HG03108 (cell line): ENCODE measurements around the gene ARHGAP30.

Source experiments
- ATAC-seq: cut with Tn5 transposase; IDR thresholded peaks from one replicate; pipeline ENCODE4 v1.9.1; 2021; ENCODE audit warnings: moderate library complexity; ENCODE audit not compliant: unreplicated experiment

Gene ARHGAP30

DNA sequence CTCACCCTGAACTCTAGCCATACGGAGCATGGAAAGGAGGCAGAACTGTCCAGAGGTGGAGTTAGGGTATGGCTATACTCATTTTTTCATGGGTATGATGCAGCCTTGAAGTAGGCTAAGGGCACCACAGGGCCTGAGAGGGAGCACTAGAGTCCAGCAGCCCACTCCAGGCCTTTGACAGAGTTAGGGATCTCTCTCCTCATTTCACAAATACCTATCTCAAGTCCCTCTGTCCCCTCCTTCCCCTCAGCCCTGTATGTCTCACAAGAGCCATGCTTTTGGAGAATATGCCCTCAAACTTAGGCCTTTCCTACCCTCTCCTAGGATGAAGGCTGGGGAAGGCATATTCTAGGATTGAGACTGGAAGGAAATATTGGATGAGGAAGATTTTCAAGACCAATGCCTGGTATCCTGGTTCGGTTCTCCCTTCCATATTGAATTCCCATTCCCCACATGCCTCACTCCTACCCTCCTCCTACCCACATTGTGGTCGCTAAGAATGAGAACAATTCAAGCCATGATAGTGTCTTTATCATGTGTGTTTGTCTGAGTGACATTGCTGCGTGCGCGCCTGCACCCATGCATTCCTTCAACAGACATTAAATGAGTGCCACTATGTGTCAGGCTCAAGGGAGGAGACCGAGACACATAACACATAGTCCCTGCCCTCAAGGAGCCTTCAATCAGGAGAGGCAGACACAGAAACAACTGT lies 22.3 kb upstream of the ARHGAP30 start:
- ATAC-seq = no peak

GRCh38 chr1:161091093-161091492 lies 21.4 kb upstream of the ARHGAP30 start:
- ATAC-seq = no peak

- ATAC-seq = no peak
Observed at GRCh38 chr1:161090617-161091016, 20.9 kb upstream of the ARHGAP30 start.

DNA sequence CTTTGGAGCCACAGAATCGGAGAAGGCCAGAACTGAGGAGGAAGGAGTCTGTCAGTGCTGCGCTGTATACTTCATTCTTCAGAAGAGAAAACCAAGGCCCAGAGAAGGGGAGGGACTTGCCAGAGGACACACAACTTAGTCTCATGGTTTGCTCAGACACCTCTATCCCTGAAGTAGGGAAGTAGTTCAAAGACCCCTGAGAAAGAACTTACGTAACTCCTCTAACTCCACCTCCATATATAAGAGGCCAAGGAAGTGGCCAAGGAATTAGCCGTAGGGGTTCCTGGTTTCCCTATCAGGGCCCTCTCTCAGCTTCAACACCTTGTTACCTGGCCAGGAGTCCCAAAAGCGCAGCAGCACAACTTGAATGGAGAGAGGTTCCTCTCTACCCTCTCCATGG lies 20.2 kb upstream of the ARHGAP30 start:
- ATAC-seq = no peak

- ATAC-seq = no peak
Observed at GRCh38 chr1:161089251-161089924, 19.7 kb upstream of the ARHGAP30 start, which contains the start of gene NECTIN4. Gene NECTIN4, minus strand, starts transcription at chr1:161089558. Its CDS starts 262 bp downstream, at chr1:161089296.

DNA sequence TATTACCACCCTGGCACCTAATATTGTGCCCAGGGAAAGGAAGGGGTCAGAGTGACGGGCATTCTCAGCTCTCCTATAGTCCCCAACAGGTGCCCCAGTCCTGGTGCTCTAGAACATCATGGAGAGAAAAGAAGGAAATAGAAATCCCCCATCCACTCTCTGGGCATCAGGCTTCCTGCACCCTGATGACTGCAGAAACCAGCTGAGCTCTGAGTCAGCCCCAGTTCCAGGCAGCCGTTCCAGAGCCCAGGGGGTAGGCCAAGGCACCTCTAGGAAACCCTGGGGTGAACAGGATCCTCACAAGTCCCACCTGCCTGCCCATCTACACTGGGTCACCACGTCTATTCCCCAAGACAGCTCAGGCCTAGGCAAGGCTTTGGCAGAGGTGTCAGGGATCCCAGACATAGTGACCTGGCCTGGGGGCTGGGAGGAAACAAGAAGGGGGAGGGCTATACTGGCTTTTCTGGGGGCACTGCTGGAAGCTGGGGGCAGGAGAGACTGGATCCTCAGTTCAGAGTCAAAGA lies 19.0 kb upstream of the ARHGAP30 start:
- ATAC-seq = no peak

DNA sequence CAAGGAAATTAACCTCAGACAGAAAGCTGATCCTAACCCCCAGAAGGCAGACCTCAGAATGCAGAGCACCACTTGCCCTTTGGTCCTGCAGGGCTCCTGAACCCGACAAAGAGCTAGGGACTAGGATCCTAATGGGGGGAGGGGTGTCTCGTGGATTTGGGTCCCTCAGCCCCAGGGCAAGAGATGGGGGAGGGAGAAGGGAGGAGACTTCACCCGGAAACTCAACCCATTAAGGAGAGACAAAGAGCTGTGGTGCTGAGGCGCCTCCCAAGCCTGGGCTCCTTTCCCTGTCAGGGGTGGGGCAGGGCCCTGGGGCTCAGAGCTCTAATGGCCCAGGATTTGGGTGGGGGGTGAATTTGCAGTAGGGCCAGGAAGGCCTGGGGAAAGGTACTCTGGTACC lies 16.8 kb upstream of the ARHGAP30 start:
- no peak for ATAC-seq

DNA sequence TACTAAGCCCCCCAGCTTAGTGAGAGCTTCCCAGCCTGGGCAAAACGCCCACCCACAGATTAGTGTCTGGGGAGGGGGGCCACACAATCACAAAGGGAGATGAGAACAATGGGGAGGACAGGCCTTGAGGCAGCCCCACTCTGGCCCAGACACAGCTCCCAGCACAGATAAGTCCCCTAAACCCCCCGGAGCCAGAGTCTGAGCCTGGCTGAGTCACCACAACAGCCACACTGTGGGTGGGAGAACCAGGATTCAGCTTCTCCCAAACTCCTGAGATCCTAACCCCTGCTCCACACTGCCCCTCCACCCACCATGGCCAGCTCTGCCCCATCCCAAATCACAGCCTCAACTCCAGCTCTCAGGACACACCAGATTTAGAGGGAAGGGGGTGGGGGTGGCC lies 15.5 kb upstream of the ARHGAP30 start:
- no peak for ATAC-seq

DNA sequence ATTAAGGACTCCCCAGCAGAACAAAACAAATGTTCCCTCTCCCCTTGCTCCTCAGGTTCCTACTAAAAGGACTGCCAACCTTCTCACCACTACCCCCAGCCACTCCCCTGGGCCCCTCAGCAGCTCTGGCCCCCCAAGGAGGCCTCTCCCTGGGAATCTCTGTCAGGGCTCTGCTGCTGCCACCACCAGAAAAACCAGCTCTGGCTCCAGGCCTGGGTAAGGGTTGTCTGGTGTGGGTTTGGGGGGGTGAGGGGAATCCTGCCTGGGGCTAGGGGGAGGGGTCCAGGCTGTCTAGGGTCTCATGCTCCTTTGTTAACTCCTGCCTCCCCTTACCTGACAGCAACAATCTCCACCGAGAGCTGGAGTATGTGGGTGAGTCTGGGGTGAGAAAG lies 14.9 kb upstream of the ARHGAP30 start:
- no peak for ATAC-seq

DNA sequence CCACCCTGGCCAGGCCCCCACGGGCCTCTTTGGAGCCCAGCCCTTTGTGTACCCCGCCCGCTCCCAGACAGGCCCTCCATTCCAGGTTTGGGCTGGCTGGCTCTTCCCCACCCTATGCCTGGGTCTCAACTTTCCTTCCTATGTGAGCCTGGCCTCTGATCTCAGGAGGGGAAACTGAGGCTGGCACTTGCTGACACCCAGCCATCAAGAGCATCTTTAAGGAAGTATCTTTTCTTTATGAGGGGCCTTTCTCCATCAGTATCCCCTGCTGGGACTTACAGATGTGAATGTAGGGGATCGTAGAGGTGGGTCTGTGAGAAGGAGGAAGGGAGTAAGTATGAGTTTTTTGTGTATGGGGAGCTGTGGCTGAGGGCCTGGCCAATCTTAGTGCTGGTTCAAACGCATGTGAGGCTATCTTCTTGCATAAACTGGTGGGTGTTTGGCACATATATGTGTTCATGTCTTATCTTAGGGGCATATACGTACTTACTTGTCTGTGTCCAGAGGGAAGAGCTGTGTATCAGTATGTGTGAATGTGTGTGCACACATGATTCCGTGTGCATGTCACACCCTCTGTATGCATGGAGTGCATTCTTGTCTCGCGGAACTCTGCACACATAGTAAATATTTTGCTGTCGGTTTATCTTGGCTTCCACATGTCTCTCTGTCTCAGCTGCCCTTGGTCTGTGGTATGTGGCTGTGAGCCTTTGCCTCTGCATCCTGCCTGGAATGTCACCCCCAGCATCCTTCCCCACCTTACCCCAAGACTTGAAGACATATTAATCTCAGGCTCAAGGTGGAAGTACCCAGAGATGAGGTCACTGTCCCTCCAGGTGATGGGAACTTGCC lies 14.3 kb upstream of the ARHGAP30 start:
- no peak for ATAC-seq

DNA sequence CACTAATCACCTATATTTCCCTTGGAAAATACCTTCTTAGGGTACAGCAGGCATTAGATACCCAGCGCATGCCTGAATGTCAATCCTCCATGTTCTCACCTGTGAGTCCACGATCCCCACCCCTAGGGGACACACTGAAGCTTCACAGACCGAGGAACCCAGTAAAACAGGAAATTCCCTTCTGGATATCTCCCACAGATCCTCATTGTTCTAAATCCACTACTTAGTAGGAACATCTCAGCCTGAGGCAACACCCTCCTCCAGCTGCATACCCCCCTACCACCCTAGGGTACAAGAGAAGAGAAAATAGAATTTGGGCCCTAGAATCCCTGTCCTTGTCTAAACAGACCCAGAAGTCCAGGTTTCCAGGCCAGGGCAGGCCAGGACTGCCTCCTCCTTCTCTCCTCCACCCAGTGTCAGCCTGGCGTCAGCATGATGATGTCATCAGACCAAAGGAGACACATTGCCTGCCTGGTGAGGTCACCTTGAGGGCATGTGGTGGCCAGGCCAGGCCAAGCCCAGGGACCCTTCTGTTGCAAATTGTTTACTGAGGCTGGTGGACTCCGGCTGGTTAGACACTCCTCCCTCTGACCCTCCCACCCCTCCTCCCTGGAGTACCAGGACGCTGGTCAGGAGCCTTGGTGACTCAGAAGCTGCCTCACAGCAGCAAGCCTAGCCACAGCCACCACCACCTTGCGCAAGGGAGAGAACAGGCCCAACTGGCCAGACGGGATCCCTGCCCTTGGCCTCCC lies 13.5 kb upstream of the ARHGAP30 start:
- ATAC-seq = no peak

- ATAC-seq = no peak
Observed at GRCh38 chr1:161082483-161082882, 12.8 kb upstream of the ARHGAP30 start.

DNA sequence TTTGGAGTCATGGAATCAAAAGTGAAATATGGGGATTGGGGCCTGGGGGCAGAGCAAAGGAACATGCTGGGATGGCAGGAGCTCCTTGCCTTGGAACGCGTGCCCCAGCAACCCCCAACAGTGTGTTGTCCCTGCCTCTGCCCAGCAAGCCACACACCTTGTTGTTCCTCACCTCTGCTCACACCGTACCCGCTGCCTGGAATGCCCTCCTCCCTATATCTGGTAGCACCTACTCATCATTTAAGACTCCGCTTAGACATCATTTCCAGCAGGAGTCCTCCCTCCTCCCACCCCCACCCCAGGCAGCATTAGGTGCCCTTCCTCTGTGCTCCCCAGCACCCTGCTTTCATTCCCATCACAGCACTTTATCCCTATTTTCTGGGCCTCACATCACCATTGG lies 11.8 kb upstream of the ARHGAP30 start:
- no peak for ATAC-seq

DNA sequence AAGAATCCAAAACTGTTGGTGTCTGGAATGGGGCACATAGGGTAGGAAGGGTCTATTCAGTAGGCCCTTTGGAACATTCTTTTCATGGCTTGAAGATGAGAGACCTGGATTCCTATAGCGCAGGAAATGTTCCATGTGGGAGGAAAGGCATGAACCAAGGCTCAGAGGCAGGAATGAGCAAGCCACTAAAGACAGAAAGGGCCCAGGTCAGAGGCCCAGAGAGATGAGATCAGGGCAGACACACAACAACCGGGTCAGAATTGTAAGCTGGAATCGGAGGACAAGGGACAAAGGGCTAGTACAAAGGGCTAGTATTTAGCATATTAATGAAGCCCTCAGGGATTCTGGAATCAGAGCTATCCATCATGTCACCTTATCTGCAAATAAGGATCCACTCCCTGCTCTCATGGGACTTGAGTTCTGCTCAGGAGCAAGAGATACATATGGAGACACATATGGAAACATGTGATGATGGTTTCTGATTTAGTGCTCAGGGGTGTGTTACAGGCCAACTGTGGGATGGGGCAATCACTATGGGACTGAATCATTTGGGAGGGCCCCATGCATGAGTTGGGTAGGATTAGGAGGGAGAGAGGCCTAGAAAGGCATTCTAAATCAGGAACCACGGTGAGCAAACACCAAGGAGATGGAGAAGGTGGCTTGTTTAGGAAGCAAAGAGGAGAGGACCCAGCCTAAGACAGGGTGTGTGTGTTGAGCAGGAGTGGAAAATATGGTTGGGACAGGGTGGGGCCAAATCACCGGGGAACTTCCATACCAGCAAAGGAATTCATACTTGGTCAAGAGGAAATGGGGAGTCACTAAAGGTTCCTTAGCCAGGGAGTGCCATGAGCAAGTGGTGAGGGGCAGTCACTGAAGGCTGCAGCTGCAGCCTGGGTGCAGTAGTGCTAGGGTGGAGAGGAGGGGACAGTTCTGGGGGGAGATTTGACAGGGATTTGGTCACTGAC lies 11.0 kb upstream of the ARHGAP30 start:
- no peak for ATAC-seq

DNA sequence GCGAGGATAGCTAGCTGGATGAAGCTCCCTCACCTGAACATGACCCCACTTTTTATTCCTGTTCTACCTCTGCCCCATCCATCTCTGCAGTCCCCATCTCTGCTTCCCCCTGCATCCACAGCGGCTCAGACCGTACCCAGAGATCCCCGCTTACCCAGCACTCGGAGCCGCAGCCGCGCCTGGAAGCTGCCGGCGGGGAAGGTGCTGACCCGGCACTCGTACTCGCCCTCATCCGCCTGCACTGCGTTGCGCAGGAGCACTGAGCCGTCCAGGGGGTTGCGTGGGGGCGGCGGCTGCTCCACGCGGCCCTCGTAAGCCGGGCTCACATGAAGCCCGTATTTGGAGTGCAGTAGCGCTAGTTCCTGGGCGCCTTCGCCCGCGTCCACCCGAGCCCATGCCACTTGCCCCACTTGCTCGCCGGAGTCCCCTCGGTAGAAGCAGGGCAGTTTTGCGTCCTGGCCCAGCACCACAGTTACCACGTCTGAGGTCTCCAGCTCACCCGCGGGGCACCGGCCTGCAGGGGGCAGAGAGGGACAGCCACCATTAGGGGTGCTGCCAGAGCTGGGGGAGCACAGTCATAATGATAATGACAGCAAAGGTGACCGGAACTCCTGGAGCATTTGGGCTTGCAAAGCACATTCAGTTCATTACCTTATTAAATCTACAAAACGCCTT lies 9.9 kb upstream of the ARHGAP30 start:
- ATAC-seq = no peak

GRCh38 chr1:161077426-161077825 lies 7.7 kb upstream of the ARHGAP30 start:
- no peak for ATAC-seq

- no peak for ATAC-seq
Observed at GRCh38 chr1:161076410-161076809, 6.7 kb upstream of the ARHGAP30 start.

DNA sequence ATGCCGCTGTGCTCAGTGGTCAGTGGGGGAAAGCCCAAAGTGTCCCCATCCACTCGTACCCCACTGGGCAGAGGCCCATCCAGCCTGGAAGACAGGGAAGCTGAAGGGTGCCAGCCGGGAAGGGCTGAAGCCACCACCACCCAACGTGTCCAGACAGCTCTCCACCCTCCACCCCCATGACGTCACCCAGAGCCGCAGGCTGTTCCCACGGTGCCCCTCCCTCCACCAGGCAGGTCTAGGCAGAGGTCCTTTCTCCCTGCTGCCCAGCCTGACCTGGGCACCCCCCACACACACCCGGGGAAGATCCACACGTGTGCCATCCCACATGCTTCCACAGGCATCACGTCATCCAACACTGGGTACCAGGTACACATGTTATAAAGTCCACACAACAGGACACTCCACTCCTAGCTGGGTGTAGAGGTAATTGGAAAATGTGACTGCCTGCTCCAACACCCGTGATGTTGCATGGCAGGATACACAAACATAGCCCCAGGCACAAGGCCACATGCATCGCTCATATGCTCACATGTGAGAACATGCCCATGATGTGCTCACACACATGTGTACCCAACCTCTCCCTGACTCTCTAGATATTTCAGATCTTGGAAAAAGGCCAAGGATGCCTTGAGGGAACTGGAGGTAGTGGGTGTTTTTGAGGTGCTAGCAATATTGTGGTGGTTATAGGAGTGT lies 5.1 kb upstream of the ARHGAP30 start:
- no peak for ATAC-seq
